ENCODE data around the gene SPAG5. TPM values are rescaled to one million over a fixed set of nuclear protein-coding genes. Genes with fewer than 3 reads are reported as not detected.

The SPAG5 gene
- total and polyA plus RNA-seq, 10 of the 15 experiments (the other 5 are each of a cell fraction or from before 2014, with no cell fraction given): 73.5 to 171 (median 106) TPM

DNA sequence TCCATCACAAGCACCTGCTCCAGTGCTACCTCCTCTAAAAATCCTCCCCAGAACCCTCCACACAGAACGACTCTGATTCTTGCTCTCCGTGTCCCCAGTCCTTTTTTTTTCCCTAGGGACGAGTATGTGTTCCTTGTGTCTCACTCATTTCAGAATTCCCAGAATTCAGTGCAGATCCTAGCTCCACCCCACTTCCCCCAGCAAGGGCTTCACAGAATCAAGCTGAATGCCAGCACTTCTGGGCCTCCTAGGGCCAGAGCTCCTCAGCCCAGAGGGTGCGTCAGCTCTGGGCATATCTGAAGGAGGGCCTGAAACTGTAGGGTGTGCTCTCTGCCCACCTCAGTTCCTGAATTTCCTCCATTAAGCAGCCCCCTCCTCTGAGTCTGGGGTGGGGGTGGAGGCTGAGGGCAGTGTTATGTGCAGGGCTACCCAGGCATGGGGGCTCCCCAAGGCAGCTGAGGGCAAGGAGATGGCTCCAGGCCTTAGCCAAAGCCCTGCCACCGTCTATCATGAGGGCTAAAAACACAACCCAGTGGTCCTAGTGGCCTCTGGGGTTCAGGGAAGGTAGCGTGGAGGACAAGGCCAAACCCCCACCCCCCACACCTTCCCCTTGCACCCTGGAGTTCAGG, 52.9 kb downstream of the SPAG5 start:
- WGBS (ENCODE audit: insufficient coverage, insufficient replicate concordance, low lambda C conversion rate, missing lambda C conversion rate): 63% methylated on average over 6 of the region's 6 CpGs
- POLR2A ChIA-PET: interaction anchor here (0.6 to 9.1 kb wide), 4 partner anchors 24 to 245 kb away, joined by 4 to 148 read pairs (median 54); partner anchors contain the start of genes ALDOC and PIGS
- no peaks in the 10 kb centered on the region for H3K27me3 ChIP-seq (replicated peaks in 1 of 2; ENCODE audit: control insufficient read depth in 2 of 2, insufficient read depth in 2 of 2, low read length in 1 of 2)
- H3K9ac ChIP-seq (ENCODE audit: control insufficient read depth, insufficient read depth, low read length): no peak overlapping the region
- no peak overlapping the region for H3K4me3 ChIP-seq
- peaks cover 38% of the 10 kb centered on the region for H3K4me1 ChIP-seq (ENCODE audit: control insufficient read depth, insufficient read depth, low read length)
- H3K4me2 ChIP-seq (ENCODE audit: control insufficient read depth, insufficient read depth): no peak overlapping the region
- no peak for ATAC-seq
- intact Hi-C loops (cut with micrococcal nuclease; ENCODE audit: unreplicated experiment) (loop anchor here (2.0 to 10.0 kb wide), 3 partner anchors 45 to 171 kb away; partner anchors contain the start of genes SARM1 and VTN), in situ Hi-C loops (cut with MboI) (loop anchor here (5.0 to 10.0 kb wide), 2 partner anchors 49 to 171 kb away; partner anchors contain the start of genes SARM1 and VTN)
- SMC1A ChIA-PET (ENCODE audit: uncharacterized antibody, unreplicated experiment): interaction anchor here (2.9 to 6.1 kb wide), 2 partner anchors 23 to 52 kb away, joined by 10 to 89 read pairs; partner anchors contain the start of gene PIGS
- TF ChIP-seq, protein P1, sequence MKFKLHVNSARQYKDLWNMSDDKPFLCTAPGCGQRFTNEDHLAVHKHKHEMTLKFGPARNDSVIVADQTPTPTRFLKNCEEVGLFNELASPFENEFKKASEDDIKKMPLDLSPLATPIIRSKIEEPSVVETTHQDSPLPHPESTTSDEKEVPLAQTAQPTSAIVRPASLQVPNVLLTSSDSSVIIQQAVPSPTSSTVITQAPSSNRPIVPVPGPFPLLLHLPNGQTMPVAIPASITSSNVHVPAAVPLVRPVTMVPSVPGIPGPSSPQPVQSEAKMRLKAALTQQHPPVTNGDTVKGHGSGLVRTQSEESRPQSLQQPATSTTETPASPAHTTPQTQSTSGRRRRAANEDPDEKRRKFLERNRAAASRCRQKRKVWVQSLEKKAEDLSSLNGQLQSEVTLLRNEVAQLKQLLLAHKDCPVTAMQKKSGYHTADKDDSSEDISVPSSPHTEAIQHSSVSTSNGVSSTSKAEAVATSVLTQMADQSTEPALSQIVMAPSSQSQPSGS (IDR thresholded peaks at IDR 0.05; ENCODE audit: low read length): no peak
- TF ChIP-seq NFYA (IDR thresholded peaks at IDR 0.05; ENCODE audit: borderline replicate concordance, low read depth, low read length): no peak
- TF ChIP-seq, protein P2, sequence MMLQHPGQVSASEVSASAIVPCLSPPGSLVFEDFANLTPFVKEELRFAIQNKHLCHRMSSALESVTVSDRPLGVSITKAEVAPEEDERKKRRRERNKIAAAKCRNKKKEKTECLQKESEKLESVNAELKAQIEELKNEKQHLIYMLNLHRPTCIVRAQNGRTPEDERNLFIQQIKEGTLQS (IDR thresholded peaks at IDR 0.05; ENCODE audit: borderline replicate concordance, extremely low read depth, low read depth, low read length): no peak
- no peak for TF ChIP-seq HCFC1 (IDR thresholded peaks at IDR 0.05; ENCODE audit: low read length)
- no peak for TF ChIP-seq ZNF384 (IDR thresholded peaks at IDR 0.05; ENCODE audit: borderline replicate concordance, low read depth, low read length)
- no peak for TF ChIP-seq TARDBP (IDR thresholded peaks at IDR 0.05; ENCODE audit: borderline replicate concordance)
- no peak for TF ChIP-seq SUZ12 (IDR thresholded peaks at IDR 0.05; ENCODE audit: unreplicated experiment)
- TF ChIP-seq, protein P3, sequence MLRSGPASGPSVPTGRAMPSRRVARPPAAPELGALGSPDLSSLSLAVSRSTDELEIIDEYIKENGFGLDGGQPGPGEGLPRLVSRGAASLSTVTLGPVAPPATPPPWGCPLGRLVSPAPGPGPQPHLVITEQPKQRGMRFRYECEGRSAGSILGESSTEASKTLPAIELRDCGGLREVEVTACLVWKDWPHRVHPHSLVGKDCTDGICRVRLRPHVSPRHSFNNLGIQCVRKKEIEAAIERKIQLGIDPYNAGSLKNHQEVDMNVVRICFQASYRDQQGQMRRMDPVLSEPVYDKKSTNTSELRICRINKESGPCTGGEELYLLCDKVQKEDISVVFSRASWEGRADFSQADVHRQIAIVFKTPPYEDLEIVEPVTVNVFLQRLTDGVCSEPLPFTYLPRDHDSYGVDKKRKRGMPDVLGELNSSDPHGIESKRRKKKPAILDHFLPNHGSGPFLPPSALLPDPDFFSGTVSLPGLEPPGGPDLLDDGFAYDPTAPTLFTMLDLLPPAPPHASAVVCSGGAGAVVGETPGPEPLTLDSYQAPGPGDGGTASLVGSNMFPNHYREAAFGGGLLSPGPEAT (IDR thresholded peaks at IDR 0.05; ENCODE audit: low read depth): no peak
- no peak for TF ChIP-seq YY1 (IDR thresholded peaks at IDR 0.05; ENCODE audit: low read depth, low read length)
- no peak for TF ChIP-seq IKZF1 (conservative IDR thresholded peaks at IDR 0.05)
- TF ChIP-seq LARP7 (IDR thresholded peaks at IDR 0.05): no peak
- TF ChIP-seq HDAC2 (IDR thresholded peaks at IDR 0.05): no peak
- TF ChIP-seq MXI1 (IDR thresholded peaks at IDR 0.05; ENCODE audit: low read depth, low read length): no peak
- no peak for TF ChIP-seq KLF5 (IDR thresholded peaks at IDR 0.05; ENCODE audit: partially characterized antibody)
- no peak for TF ChIP-seq EP300 (IDR thresholded peaks at IDR 0.05; ENCODE audit: borderline replicate concordance in 1 of 2, control insufficient read depth in 1 of 2, low read depth in 2 of 2, low read length in 2 of 2)
- no peak for TF ChIP-seq JUND (IDR thresholded peaks at IDR 0.05; ENCODE audit: low read depth, low read length)
- TF ChIP-seq BCL11A (IDR thresholded peaks at IDR 0.05; ENCODE audit: low read depth, low read length): no peak
- no peak for FAIRE-seq
- DNase-seq (ENCODE audit: low read depth, low spot score): no peak
- no peak overlapping the region for H3K27ac ChIP-seq (ENCODE audit: control insufficient read depth, insufficient read depth)
- RAD21 ChIA-PET (ENCODE audit: unreplicated experiment): interaction anchor here (0.6 to 1.0 kb wide), 2 partner anchors 26 to 48 kb away, joined by 3 read pairs; no protein-coding TSS in a partner anchor
- no TSS peak for BruUV-seq (replicated peaks)
- H3K79me2 ChIP-seq (ENCODE audit: control insufficient read depth, insufficient read depth, low read length): peaks cover 35% of the 10 kb centered on the region
- H3K9me3 ChIP-seq (replicated peaks; ENCODE audit: control insufficient read depth, insufficient read depth, low read length): no peaks in the 10 kb centered on the region
- no peaks in the 10 kb centered on the region for H4K20me1 ChIP-seq (ENCODE audit: control insufficient read depth, insufficient read depth)
- H3K36me3 ChIP-seq (ENCODE audit: control insufficient read depth in 2 of 2, insufficient read depth in 2 of 2, low read length in 1 of 2): peaks cover 2 to 3% of the 10 kb centered on the region in 2 experiments; a peak in 1 of 4 replicates
- CTCF ChIA-PET: interaction anchor here (0.6 to 13.9 kb wide), 5 partner anchors 24 to 199 kb away, joined by 3 to 316 read pairs (median 83); partner anchors contain the start of genes PIGS and RSKR
- H2AFZ ChIP-seq (ENCODE audit: control insufficient read depth, low read depth, low read length): no peak overlapping the region

All from GM12878 (cell line).